Measurements from ENCODE around the gene PRICKLE3.
"Not testable (repeated sequence)": the region's sequence is repeated elsewhere in the genome, so short reads cannot be mapped to it uniquely, and the experiment has no call there.

The PRICKLE3 gene

GRCh38 chrX:49137492-49137891 lies 48.7 kb downstream of the PRICKLE3 start:
- Histone ChIP-seq H3K9ac (ENCODE audit: low read depth, low read length, poor library complexity, severe bottlenecking) (no peak overlapping the region), H3K79me2 (ENCODE audit: insufficient read depth, low read length) (no peaks in the 10 kb centered on the region), H4K20me1 (ENCODE audit: insufficient read depth, low read length, poor library complexity, severe bottlenecking) (no peaks in the 10 kb centered on the region), H2AFZ (ENCODE audit: low read length) (no peak overlapping the region), H3F3A (ENCODE audit: low read depth) (no peaks in the 10 kb centered on the region), H3K4me1 (ENCODE audit: insufficient read depth, low read length, poor library complexity, severe bottlenecking) (no peaks in the 10 kb centered on the region), H3K9me3 (ENCODE audit: insufficient read depth, low read depth, low read length) (peaks cover 3% of the 10 kb centered on the region; the same call in 1 of the 2 replicates), H3K9me2 (replicated peaks; ENCODE audit: low read depth, low read length) (no peaks in the 10 kb centered on the region), H3K36me3 (ENCODE audit: insufficient read depth, low read length) (no peaks in the 10 kb centered on the region), H3K4me2 (ENCODE audit: low read depth, low read length, poor library complexity, severe bottlenecking) (no peak overlapping the region), H3K4me3 (ENCODE audit: low read length, poor library complexity, severe bottlenecking) (no peak overlapping the region), H3K27me3 (ENCODE audit: insufficient read depth, low read length, poor library complexity, severe bottlenecking) (no peaks in the 10 kb centered on the region)
- TF ChIP-seq CTCF (conservative IDR thresholded peaks at IDR 0.05; ENCODE audit: low read length) = no peak
- no peak for TF ChIP-seq EZH2phosphoT487 (IDR thresholded peaks at IDR 0.05; ENCODE audit: borderline replicate concordance)

DNA sequence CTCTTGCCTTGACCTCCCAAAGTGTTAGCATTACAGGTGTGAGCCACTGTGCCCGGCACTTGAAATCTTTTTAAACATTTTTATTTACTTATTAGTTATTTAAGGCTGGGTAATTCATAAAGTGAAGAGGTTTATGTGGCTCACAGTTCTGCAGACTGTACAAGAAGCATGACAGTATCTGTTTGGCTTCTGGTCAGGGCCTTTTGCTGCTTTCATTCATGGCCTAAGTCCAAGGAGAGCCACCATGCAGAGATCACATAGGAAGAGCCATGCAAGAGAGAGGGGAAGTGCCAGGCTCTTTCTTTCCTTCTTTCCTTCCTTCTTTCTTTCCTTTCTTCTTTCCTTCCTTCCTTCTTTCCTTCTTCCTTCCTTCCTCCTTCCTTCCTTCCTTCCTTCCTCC lies 52.4 kb downstream of the PRICKLE3 start:
- no peaks in the 10 kb centered on the region for H3K9me2 ChIP-seq (replicated peaks; ENCODE audit: low read depth, low read length)
- no peak overlapping the region for H3K4me3 ChIP-seq (ENCODE audit: low read length, poor library complexity, severe bottlenecking)
- H3F3A ChIP-seq (ENCODE audit: low read depth) = no peaks in the 10 kb centered on the region
- no peaks in the 10 kb centered on the region for H3K36me3 ChIP-seq (ENCODE audit: insufficient read depth, low read length)
- peaks cover under 1% of the 10 kb centered on the region; the same call in 1 of the 2 replicates for H3K9me3 ChIP-seq (ENCODE audit: insufficient read depth, low read depth, low read length)
- H3K9ac ChIP-seq (ENCODE audit: low read depth, low read length, poor library complexity, severe bottlenecking) = no peak overlapping the region
- H3K4me2 ChIP-seq (ENCODE audit: low read depth, low read length, poor library complexity, severe bottlenecking) = no peak overlapping the region
- H3K27me3 ChIP-seq (ENCODE audit: insufficient read depth, low read length, poor library complexity, severe bottlenecking) = no peaks in the 10 kb centered on the region
- no peaks in the 10 kb centered on the region for H3K4me1 ChIP-seq (ENCODE audit: insufficient read depth, low read length, poor library complexity, severe bottlenecking)
- no peaks in the 10 kb centered on the region for H4K20me1 ChIP-seq (ENCODE audit: insufficient read depth, low read length, poor library complexity, severe bottlenecking)
- no peaks in the 10 kb centered on the region for H3K79me2 ChIP-seq (ENCODE audit: insufficient read depth, low read length)
- no peak for TF ChIP-seq CTCF (conservative IDR thresholded peaks at IDR 0.05; ENCODE audit: low read length)
- no peak for TF ChIP-seq EZH2phosphoT487 (IDR thresholded peaks at IDR 0.05; ENCODE audit: borderline replicate concordance)
- H2AFZ ChIP-seq (ENCODE audit: low read length) = no peak overlapping the region

- H3K4me2 ChIP-seq (ENCODE audit: low read depth, low read length, poor library complexity, severe bottlenecking); H2AFZ ChIP-seq (ENCODE audit: low read length); H4K20me1 ChIP-seq (ENCODE audit: insufficient read depth, low read length, poor library complexity, severe bottlenecking); H3K27me3 ChIP-seq (ENCODE audit: insufficient read depth, low read length, poor library complexity, severe bottlenecking); H3K9ac ChIP-seq (ENCODE audit: low read depth, low read length, poor library complexity, severe bottlenecking); H3F3A ChIP-seq (ENCODE audit: low read depth); H3K9me3 ChIP-seq (ENCODE audit: insufficient read depth, low read depth, low read length); H3K4me3 ChIP-seq (ENCODE audit: low read length, poor library complexity, severe bottlenecking); H3K79me2 ChIP-seq (ENCODE audit: insufficient read depth, low read length); H3K36me3 ChIP-seq (ENCODE audit: insufficient read depth, low read length); H3K9me2 ChIP-seq (replicated peaks; ENCODE audit: low read depth, low read length); H3K4me1 ChIP-seq (ENCODE audit: insufficient read depth, low read length, poor library complexity, severe bottlenecking): not testable (repeated sequence)
Observed at GRCh38 chrX:49132275-49132674, 53.9 kb downstream of the PRICKLE3 start.

DNA sequence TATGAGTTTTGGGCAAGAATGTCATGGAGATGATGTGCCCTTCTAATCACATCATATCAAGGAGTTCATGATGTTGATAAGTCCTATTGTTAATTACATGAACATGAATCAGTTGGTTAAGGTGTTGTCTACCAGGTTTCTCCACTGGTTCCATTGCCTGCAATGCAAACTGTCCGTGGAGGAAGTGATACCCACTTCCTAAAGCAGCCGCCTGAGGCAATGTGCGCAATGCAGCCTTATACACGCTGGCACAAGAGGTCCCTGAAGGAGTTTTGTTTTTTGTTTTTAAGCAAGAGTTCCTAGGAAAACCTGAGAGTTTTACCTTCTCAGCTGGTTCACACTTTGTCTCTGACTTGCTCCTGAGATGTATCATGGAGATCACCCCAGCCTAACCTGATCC lies 56.7 kb downstream of the PRICKLE3 start:
- Histone ChIP-seq H3K4me2 (ENCODE audit: low read depth, low read length, poor library complexity, severe bottlenecking) (no peak overlapping the region), H3K36me3 (ENCODE audit: insufficient read depth, low read length) (no peaks in the 10 kb centered on the region), H3K9me3 (ENCODE audit: insufficient read depth, low read depth, low read length) (no peaks in the 10 kb centered on the region), H3K9me2 (replicated peaks; ENCODE audit: low read depth, low read length) (no peaks in the 10 kb centered on the region), H3K79me2 (ENCODE audit: insufficient read depth, low read length) (no peaks in the 10 kb centered on the region), H3F3A (ENCODE audit: low read depth) (no peaks in the 10 kb centered on the region), H3K9ac (ENCODE audit: low read depth, low read length, poor library complexity, severe bottlenecking) (no peak overlapping the region), H3K27me3 (ENCODE audit: insufficient read depth, low read length, poor library complexity, severe bottlenecking) (no peaks in the 10 kb centered on the region), H4K20me1 (ENCODE audit: insufficient read depth, low read length, poor library complexity, severe bottlenecking) (no peaks in the 10 kb centered on the region), H3K4me3 (ENCODE audit: low read length, poor library complexity, severe bottlenecking) (no peak overlapping the region), H2AFZ (ENCODE audit: low read length) (no peak overlapping the region), H3K4me1 (ENCODE audit: insufficient read depth, low read length, poor library complexity, severe bottlenecking) (no peaks in the 10 kb centered on the region)
- no peak for TF ChIP-seq EZH2phosphoT487 (IDR thresholded peaks at IDR 0.05; ENCODE audit: borderline replicate concordance)
- TF ChIP-seq CTCF (conservative IDR thresholded peaks at IDR 0.05; ENCODE audit: low read length) = no peak

- not testable (repeated sequence) for H3K9me3 ChIP-seq (ENCODE audit: insufficient read depth, low read depth, low read length); H3K4me3 ChIP-seq (ENCODE audit: low read length, poor library complexity, severe bottlenecking)
Observed at GRCh38 chrX:49127742-49128258, 58.4 kb downstream of the PRICKLE3 start.

More at GRCh38 chrX:49127742-49128258, 58.4 kb downstream of the PRICKLE3 start:
- H3K9ac ChIP-seq (ENCODE audit: low read depth, low read length, poor library complexity, severe bottlenecking); H3K9me2 ChIP-seq (replicated peaks; ENCODE audit: low read depth, low read length); H2AFZ ChIP-seq (ENCODE audit: low read length); H3K79me2 ChIP-seq (ENCODE audit: insufficient read depth, low read length); H3K4me1 ChIP-seq (ENCODE audit: insufficient read depth, low read length, poor library complexity, severe bottlenecking); H3F3A ChIP-seq (ENCODE audit: low read depth); H3K27me3 ChIP-seq (ENCODE audit: insufficient read depth, low read length, poor library complexity, severe bottlenecking); H3K4me2 ChIP-seq (ENCODE audit: low read depth, low read length, poor library complexity, severe bottlenecking); H3K36me3 ChIP-seq (ENCODE audit: insufficient read depth, low read length); H4K20me1 ChIP-seq (ENCODE audit: insufficient read depth, low read length, poor library complexity, severe bottlenecking): not testable (repeated sequence)
